Dendritic cell treated with granulocyte-macrophage colony-stimulating factor and Interleukin-4, amounts not matched to agents 40 ng/mL and 50 ng/mL, for 4 days (primary cell): Measurements from ENCODE around the gene C6orf47.

ENCODE experiments used
- H3K27ac Mint-ChIP-seq: one replicate; pipeline ENCODE4 v1.8.0; 2022; ENCODE audit warnings: mild to moderate bottlenecking, mixed read lengths
- H3K27me3 Mint-ChIP-seq: one replicate; pipeline ENCODE4 v1.8.0; 2022; ENCODE audit warnings: mild to moderate bottlenecking, mixed read lengths
- H3K36me3 Mint-ChIP-seq: one replicate; pipeline ENCODE4 v1.8.0; 2022; ENCODE audit warnings: low read depth, mixed read lengths
- H3K4me1 Mint-ChIP-seq: one replicate; pipeline ENCODE4 v1.8.0; 2022; ENCODE audit warnings: low read depth, mixed read lengths
- H3K4me3 Mint-ChIP-seq: one replicate; pipeline ENCODE4 v1.8.0; 2022; ENCODE audit warnings: mild to moderate bottlenecking, moderate library complexity, mixed read lengths
- H3K9me3 Mint-ChIP-seq: one replicate; pipeline ENCODE4 v1.8.0; 2022; ENCODE audit warnings: mixed read lengths
- intact Hi-C: fragments of 100-400 bp; cut with micrococcal nuclease; formaldehyde crosslinking; loops from one replicate; pipeline ENCODE4 v1.15.0; 2022

Gene C6orf47

DNA sequence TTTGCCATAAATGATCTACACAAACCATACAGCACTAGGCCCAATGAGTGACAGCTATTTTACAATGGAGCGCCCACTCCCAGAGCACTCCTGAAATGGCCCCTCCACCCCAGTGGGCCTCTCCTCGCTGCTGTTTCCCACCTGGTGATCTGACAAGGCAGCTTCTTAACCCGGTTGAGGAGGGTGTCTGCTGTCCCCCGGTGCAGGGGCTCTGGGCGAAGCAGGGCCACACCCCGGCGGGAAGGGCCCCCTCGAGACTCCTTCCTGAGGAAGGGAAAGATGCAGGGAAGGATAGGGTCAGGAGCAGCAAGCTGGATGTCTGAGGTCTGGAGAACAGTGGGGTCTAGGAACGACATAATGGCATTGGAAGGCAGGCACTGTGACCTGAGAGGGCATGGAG is 32.3 kb upstream of the C6orf47 start:
- H3K36me3 Mint-ChIP-seq = peaks cover 100% of the 10 kb centered on the region

DNA sequence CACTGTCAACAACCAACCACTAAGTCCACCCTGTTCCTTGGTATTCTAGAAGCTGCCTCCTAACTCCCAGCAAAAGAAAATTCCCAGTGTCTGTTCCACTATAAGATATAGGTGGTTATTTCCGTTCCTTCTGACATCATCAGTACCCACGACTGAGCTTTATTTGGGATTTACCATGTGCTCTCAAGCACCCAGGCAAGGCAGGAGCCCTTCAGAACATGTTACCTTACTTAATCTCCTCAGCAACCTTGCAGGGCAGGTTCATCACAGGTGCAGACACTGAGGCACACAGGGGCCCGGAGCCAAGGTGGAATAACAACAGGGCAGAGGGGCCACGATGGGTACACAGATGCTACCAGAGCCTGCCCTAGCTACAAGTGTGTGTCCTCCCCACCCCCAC is 31.8 kb upstream of the C6orf47 start:
- Mint-ChIP-seq H3K36me3 (peaks cover 100% of the 10 kb centered on the region), H3K27ac (no peak overlapping the region), H3K27me3 (no peaks in the 10 kb centered on the region), H3K4me3 (no peak overlapping the region), H3K9me3 (no peaks in the 10 kb centered on the region), H3K4me1 (peaks cover 34% of the 10 kb centered on the region)
- intact Hi-C loops = no loop called here

More for the DNA sequence above, 32.3 kb upstream of the C6orf47 start:
- Mint-ChIP-seq H3K27me3 (no peaks in the 10 kb centered on the region), H3K9me3 (no peaks in the 10 kb centered on the region), H3K4me1 (peaks cover 39% of the 10 kb centered on the region), H3K27ac (no peak overlapping the region), H3K4me3 (no peak overlapping the region)
- intact Hi-C loops = no loop called here

- peaks cover 100% of the 10 kb centered on the region for H3K36me3 Mint-ChIP-seq
- H3K4me3 Mint-ChIP-seq = no peak overlapping the region
- no peaks in the 10 kb centered on the region for H3K27me3 Mint-ChIP-seq
- H3K4me1 Mint-ChIP-seq = peaks cover 26% of the 10 kb centered on the region
- no peak overlapping the region for H3K27ac Mint-ChIP-seq
- intact Hi-C loops = no loop called here
- no peaks in the 10 kb centered on the region for H3K9me3 Mint-ChIP-seq
Observed at GRCh38 chr6:31691564-31692108, 31.1 kb upstream of the C6orf47 start.

DNA sequence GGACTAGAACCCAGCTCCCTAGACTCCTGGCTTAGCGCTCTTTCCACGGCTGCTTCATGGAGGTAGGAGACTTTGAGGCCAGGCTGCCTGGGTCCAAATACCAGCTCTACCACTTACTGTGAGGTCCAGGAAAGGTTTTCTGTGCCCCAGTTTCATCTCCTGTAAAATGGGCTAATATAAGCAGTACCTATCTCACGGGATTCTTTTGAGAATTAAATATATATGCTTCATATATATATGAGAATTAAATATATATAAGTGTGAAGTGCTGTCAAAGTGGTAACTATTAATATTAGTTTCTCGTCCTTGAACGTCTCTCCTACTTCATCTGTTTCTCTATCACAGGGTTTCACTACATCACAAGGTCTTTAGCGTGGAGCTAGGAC is 30.5 kb upstream of the C6orf47 start:
- Mint-ChIP-seq H3K27ac (no peak overlapping the region), H3K36me3 (peaks cover 100% of the 10 kb centered on the region), H3K4me3 (no peak overlapping the region), H3K27me3 (no peaks in the 10 kb centered on the region), H3K9me3 (no peaks in the 10 kb centered on the region), H3K4me1 (peaks cover 26% of the 10 kb centered on the region)
- intact Hi-C loops = no loop called here

DNA sequence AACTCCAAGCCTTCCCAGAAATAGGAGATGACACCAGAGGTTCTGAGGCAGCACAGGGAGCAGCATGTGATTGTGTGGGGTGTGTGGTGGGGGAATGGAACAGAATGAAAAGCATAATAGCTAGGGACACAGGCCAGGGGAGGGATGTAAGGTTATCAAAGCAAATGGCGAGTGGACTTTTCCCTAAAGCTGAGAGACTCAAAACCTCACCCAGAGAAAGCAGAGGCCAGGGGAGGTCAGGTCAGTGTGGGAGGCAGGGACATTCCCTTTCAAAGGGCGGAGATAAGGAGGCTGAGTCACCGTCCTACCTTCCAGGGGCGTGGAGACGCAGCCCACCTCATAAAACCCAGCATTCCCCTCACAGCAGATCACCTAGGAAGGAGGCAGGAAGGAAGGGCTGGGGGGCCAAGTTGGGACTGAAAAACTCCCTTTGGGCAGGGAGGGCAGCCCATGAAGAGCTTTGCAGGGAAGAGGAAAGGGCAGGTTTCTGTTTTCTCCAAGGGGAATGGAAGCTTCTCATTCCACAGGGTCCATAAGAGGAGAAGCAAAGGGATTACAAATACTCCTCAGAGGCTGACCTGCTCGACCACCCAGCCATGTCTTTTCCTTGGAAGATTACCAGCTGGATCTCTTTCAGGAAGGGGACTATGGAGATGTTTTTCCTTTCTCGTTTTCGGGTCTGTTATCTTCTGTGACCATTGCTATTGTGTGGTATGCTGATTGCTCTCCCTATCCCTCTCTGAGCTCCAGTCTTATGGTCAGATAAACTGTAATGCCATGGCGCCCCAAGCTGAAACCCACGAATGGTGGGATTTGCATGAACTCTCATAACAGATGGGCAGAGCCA is 29.9 kb upstream of the C6orf47 start:
- Mint-ChIP-seq H3K36me3 (peaks cover 100% of the 10 kb centered on the region), H3K27ac (peak overlapping the region; percentile 65), H3K4me1 (peaks cover 26% of the 10 kb centered on the region), H3K4me3 (no peak overlapping the region), H3K9me3 (no peaks in the 10 kb centered on the region), H3K27me3 (no peaks in the 10 kb centered on the region)
- intact Hi-C loops = no loop called here

DNA sequence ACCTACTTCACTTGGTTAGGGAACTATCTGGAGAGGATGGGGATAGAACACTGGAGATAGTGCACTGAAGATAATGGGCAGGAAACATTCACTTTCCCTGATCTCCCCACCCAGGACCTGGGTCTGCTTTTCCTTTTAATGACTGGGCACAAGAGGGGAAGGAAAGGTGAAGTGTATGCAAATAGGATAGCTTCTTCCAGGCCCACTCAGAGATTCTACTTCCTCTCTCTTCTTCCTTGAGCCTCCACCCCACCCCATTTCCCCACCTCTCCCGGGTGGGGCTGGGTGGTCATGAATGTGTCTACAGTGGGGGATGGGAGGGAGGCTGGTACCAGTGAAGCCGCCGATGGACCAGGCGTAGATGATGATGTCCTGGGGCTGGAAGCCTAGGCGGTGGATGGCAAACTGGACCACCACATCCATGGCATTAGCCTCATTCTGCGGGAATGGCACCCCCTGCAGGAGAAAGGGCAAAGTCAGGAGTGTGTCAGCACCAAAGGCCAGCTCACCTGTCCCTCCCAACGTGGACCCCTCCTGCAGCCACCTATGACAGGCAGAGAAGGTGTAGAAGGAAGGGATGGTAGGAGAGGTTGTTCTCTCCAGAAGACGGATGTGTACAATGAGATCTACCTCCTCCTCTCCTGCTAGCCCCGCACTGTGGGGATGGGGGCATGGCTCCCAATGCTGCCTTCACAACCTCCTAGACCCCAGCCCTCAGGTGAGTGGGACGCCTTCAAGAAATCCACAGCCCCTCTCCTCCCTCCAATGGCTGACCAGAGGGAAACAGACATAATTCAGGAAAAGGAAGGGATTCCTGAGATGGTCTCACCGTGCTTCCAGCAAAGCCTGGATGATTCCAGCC is 28.9 kb upstream of the C6orf47 start:
- H3K36me3 Mint-ChIP-seq = peaks cover 100% of the 10 kb centered on the region

GRCh38 chr6:31687860-31688693 is 27.5 kb upstream of the C6orf47 start:
- Mint-ChIP-seq H3K36me3 (peaks cover 96% of the 10 kb centered on the region), H3K27me3 (peaks cover 4% of the 10 kb centered on the region), H3K27ac (no peak overlapping the region), H3K9me3 (no peaks in the 10 kb centered on the region), H3K4me3 (no peak overlapping the region), H3K4me1 (peaks cover 31% of the 10 kb centered on the region)
- intact Hi-C loops = no loop called here

More for the DNA sequence above, 28.9 kb upstream of the C6orf47 start:
- H3K4me3 Mint-ChIP-seq = no peak overlapping the region
- no peaks in the 10 kb centered on the region for H3K9me3 Mint-ChIP-seq
- intact Hi-C loops = no loop called here
- H3K27ac Mint-ChIP-seq = no peak overlapping the region
- peaks cover 26% of the 10 kb centered on the region for H3K4me1 Mint-ChIP-seq
- no peaks in the 10 kb centered on the region for H3K27me3 Mint-ChIP-seq

DNA sequence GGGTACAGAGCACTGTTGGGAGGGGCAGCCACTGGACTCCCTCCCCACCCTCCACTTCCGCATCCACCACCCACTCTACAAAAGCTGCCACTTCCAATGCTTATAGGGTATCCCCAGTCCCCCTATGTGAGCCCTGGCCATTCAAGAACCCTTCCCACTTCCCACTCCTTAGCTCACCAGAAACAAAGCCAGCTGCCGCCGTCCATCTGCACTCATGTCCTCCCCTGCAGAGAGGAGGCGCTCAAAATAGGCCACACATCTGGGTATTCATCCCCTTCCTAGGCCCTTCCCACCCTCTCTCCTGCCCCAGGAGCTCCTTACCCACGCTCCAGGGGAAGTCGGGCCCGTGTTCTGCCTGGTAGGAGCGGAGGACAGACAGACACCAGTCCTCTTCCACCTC is 26.7 kb upstream of the C6orf47 start:
- H3K4me1 Mint-ChIP-seq = peaks cover 33% of the 10 kb centered on the region
- H3K4me3 Mint-ChIP-seq = no peak overlapping the region
- intact Hi-C loops = no loop called here
- no peaks in the 10 kb centered on the region for H3K9me3 Mint-ChIP-seq
- H3K27ac Mint-ChIP-seq = no peak overlapping the region
- H3K36me3 Mint-ChIP-seq = peaks cover 91% of the 10 kb centered on the region
- H3K27me3 Mint-ChIP-seq = peaks cover 5% of the 10 kb centered on the region

- Mint-ChIP-seq H3K4me3 (no peak overlapping the region), H3K36me3 (peaks cover 83% of the 10 kb centered on the region), H3K27me3 (peaks cover 7% of the 10 kb centered on the region), H3K9me3 (no peaks in the 10 kb centered on the region), H3K27ac (no peak overlapping the region), H3K4me1 (peaks cover 34% of the 10 kb centered on the region)
- intact Hi-C loops = no loop called here
Observed at GRCh38 chr6:31686483-31686882, 25.9 kb upstream of the C6orf47 start.

- H3K36me3 Mint-ChIP-seq = peaks cover 54% of the 10 kb centered on the region
- no peak overlapping the region for H3K27ac Mint-ChIP-seq
- no peak overlapping the region for H3K4me3 Mint-ChIP-seq
- peaks cover 33% of the 10 kb centered on the region for H3K4me1 Mint-ChIP-seq
- intact Hi-C loops = no loop called here
- peaks cover 9% of the 10 kb centered on the region for H3K27me3 Mint-ChIP-seq
- no peaks in the 10 kb centered on the region for H3K9me3 Mint-ChIP-seq
Observed at GRCh38 chr6:31683591-31683990, 23.0 kb upstream of the C6orf47 start.

GRCh38 chr6:31681135-31681671 is 20.6 kb upstream of the C6orf47 start:
- H3K4me1 Mint-ChIP-seq = peaks cover 54% of the 10 kb centered on the region
- H3K9me3 Mint-ChIP-seq = no peaks in the 10 kb centered on the region
- peaks cover 9% of the 10 kb centered on the region for H3K27me3 Mint-ChIP-seq
- H3K36me3 Mint-ChIP-seq = peaks cover 30% of the 10 kb centered on the region
- H3K27ac Mint-ChIP-seq = peak overlapping the region; percentile 55
- intact Hi-C loops = loop anchor here (2.0 kb wide), 2 partner anchors 88 to 150 kb away; no protein-coding TSS in a partner anchor
- peak overlapping the region; percentile 74 for H3K4me3 Mint-ChIP-seq

DNA sequence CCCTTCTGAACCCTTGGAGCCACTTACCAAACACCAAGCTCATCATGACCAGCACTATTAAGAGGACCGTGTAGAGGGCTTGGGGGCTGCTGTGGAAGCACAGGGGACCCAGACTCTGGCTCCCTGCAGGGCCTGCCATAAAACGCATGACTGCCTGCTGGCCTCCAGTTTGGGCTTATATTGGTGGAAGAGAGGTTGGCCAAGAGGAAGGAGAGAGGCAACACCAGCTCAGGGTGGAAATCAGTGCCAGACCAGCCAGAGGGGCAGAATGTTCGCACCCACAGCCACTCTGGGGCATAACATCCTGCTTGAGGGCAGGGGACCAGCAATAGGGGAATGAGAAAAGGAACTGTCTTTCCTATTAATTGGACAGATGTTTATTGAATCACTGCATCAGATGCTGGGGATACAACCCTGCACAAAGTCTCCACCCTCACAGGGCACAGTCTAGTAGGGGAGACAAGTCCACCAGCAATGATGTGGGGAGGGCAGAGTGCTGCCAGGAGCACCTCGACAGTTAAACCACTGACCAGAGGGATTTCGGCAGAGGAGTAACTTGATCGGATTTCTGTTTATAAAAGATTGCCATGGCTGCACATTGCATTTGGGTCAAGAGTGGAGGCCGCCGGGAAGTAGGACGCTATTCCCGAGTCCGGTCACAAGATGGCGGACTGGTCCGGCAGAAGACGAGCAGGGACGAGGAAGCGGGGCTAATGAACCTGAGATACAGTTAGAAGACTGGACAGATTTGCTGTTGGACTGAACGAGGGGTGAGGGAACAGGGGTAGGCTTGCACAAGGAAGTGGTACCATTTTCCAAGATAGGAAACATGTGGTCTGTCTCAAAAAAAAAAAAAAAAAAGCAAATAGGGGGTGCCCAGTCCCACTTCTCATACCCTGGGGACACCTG is 19.9 kb upstream of the C6orf47 start, which contains the start of gene LY6G5C:
LY6G5C (minus strand) TSS at position 842 of the 909 bp plus-strand sequence; CDS start at position 148, 694 bp downstream.
- peaks cover 23% of the 10 kb centered on the region for H3K36me3 Mint-ChIP-seq
- H3K4me3 Mint-ChIP-seq = peak within 1 kb of the TSS; percentile 74
- H3K4me1 Mint-ChIP-seq = peaks cover 56% of the 10 kb centered on the region
- peak within 1 kb of the TSS; percentile 55 for H3K27ac Mint-ChIP-seq
- intact Hi-C loops = loop anchor here (1.0 to 2.0 kb wide), 3 partner anchors 47 to 150 kb away; no protein-coding TSS in a partner anchor
- H3K9me3 Mint-ChIP-seq = no peaks in the 10 kb centered on the region
- H3K27me3 Mint-ChIP-seq = peaks cover 9% of the 10 kb centered on the region
